Panc1 (cell line): Measurements from ENCODE around the gene RCN2.

Experiments
- TF ChIP-seq, protein P1 (sequence below), 2 experiments: IDR thresholded peaks; 2 replicates each; pipeline ENCODE4 v1.6.1; 2011 to 2012; ENCODE audit warnings: low read depth in 2 of 2, control low read depth in 1 of 2, low read length in 1 of 2, mild to moderate bottlenecking in 1 of 2, moderate library complexity in 1 of 2; ENCODE audit not compliant: insufficient read depth in 1 of 2
- TF ChIP-seq, protein P2 (sequence below): fragments of 450-650 bp; IDR thresholded peaks from 2 replicates; pipeline ENCODE4 v1.5.1; 2017; ENCODE audit warnings: mild to moderate bottlenecking

DNA sequence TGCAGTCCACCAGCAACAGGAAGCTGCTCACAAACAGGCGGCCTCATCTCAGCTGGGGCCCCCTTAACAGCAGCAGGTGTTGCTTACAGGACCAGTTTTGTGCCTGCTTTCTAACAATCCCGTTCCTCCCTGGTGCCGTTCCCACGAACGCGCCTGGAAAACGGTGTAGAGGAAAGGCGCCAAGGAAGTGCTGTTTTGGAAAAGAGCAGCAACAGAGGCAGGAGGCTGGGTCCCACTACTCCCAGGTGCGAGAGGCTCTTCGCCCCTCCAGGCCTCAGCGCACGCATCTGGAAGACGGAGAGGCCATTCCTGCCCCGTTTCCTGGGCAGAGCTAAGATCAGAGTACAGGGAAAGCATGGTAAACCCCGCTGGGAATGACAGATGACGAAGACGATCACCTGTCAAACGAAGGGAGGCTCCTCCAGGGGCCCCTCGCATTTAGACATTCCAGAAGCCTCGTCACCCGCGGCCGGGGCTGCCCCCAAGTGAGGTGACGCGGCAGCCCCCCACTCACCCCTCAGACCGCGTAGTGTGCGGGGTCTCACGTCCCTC is 27.0 kb upstream of the RCN2 start:
- TF ChIP-seq, protein P1, sequence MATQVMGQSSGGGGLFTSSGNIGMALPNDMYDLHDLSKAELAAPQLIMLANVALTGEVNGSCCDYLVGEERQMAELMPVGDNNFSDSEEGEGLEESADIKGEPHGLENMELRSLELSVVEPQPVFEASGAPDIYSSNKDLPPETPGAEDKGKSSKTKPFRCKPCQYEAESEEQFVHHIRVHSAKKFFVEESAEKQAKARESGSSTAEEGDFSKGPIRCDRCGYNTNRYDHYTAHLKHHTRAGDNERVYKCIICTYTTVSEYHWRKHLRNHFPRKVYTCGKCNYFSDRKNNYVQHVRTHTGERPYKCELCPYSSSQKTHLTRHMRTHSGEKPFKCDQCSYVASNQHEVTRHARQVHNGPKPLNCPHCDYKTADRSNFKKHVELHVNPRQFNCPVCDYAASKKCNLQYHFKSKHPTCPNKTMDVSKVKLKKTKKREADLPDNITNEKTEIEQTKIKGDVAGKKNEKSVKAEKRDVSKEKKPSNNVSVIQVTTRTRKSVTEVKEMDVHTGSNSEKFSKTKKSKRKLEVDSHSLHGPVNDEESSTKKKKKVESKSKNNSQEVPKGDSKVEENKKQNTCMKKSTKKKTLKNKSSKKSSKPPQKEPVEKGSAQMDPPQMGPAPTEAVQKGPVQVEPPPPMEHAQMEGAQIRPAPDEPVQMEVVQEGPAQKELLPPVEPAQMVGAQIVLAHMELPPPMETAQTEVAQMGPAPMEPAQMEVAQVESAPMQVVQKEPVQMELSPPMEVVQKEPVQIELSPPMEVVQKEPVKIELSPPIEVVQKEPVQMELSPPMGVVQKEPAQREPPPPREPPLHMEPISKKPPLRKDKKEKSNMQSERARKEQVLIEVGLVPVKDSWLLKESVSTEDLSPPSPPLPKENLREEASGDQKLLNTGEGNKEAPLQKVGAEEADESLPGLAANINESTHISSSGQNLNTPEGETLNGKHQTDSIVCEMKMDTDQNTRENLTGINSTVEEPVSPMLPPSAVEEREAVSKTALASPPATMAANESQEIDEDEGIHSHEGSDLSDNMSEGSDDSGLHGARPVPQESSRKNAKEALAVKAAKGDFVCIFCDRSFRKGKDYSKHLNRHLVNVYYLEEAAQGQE (IDR thresholded peaks at IDR 0.05; ENCODE audit: insufficient read depth in 1 of 2, low read depth in 2 of 2, low read length in 1 of 2): no peak
- TF ChIP-seq, protein P2, sequence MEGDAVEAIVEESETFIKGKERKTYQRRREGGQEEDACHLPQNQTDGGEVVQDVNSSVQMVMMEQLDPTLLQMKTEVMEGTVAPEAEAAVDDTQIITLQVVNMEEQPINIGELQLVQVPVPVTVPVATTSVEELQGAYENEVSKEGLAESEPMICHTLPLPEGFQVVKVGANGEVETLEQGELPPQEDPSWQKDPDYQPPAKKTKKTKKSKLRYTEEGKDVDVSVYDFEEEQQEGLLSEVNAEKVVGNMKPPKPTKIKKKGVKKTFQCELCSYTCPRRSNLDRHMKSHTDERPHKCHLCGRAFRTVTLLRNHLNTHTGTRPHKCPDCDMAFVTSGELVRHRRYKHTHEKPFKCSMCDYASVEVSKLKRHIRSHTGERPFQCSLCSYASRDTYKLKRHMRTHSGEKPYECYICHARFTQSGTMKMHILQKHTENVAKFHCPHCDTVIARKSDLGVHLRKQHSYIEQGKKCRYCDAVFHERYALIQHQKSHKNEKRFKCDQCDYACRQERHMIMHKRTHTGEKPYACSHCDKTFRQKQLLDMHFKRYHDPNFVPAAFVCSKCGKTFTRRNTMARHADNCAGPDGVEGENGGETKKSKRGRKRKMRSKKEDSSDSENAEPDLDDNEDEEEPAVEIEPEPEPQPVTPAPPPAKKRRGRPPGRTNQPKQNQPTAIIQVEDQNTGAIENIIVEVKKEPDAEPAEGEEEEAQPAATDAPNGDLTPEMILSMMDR: no peak
